Right lobe of liver (tissue), 4 donors: ENCODE measurements around the gene COL21A1.

ENCODE experiments used
- CTCF ChIP-seq, 4 donors: fragments of 200-600 bp in 3 of 4; fragments of 450-650 bp in 1 of 4; IDR thresholded peaks; one replicate each; pipeline versions ENCODE4 v1.5.1 to v1.8.0; 2016 to 2022; ENCODE audit warnings: antibody characterized with exemption in 4 of 4, mild to moderate bottlenecking in 2 of 4
- POLR2A ChIP-seq: fragments of 450-650 bp; IDR thresholded peaks from one replicate; pipeline ENCODE4 v1.6.1; 2017; ENCODE audit warnings: antibody characterized with exemption, mild to moderate bottlenecking
- donor health status: DM: no; HTN: no; CAD: no.
- donor health status: DM: no; HTN: no; CAD: no.
- donor health status: DM: no; HTN: yes; CAD: no.

DNA sequence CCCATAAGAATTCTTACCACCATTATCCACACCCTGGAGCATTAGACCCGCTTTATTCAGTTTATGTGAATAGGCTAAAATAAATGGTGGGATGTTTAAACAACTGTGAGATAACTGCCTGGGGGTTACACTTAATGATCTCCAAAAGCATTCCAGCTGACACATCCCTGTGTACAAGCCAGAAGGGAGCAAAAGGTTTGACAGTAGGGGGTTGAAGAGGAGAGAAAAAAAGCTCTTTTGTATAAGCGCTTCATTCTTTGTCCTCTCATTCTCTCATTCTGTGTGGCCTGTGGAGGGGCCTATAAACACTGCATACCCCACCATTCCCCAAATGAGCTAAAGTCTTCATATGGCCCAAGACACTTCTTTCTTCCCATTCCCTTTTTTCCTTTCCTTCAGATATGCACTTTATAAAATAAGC, 30.8 kb upstream of the COL21A1 start:
- TF ChIP-seq CTCF (IDR thresholded peaks at IDR 0.05) (no peak), POLR2A (no peak)
